Fibroblast of skin of scalp (primary cell): ENCODE data around the gene EMID1.
A peak's percentile ranks its signal among the peaks of the same experiment; 100 is the strongest.
"Not testable (repeated sequence)": the region's sequence is repeated elsewhere in the genome, so short reads cannot be mapped to it uniquely, and the experiment has no call there.

Experiments
- DNase-seq: peaks from one replicate; pipeline ENCODE4 v3.0.0-alpha.2; 2013

EMID1 gene

GRCh38 chr22:29211466-29211865, 5.8 kb downstream of the EMID1 start:
- no peak for DNase-seq

DNA sequence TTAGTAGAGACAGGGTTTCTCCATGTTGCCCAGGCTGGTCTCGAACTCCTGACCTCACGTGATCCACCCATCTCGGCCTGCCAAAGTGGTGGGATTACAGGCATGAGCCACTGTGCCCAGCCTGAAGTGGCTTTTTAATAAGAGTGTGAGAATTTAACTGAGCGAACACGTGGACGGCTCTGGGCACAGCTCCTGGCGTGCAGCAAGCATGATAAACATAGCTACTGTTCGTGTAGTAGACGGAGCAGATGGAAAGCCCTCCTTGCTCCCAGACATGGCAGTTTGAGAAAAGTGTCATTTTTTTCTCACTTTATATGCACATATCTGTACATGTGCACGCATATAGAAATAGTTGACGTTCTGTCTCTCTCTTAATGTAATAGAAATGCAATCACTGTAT, 7.0 kb downstream of the EMID1 start:
- DNase-seq: no peak

DNA sequence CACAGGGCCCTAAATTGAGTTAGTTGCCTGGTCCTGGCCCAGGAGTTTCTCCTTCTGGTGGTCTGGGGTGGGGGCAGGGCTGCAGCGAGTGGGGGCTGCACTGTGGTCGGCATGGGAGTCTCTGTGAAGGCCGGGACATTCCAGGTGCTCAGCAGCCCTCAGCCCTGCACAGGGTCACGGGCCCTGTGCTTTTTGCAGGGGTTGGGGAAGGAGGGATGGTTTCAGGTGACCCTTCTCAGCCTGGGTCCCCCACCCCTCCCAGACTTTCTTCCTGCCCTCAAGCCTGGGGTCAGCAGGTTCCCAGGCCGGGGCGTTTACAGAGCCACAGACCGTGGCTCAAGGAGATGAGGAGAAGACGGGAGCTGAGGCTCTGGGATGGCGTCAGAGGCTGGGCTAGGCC, 7.8 kb downstream of the EMID1 start:
- no peak for DNase-seq

DNA sequence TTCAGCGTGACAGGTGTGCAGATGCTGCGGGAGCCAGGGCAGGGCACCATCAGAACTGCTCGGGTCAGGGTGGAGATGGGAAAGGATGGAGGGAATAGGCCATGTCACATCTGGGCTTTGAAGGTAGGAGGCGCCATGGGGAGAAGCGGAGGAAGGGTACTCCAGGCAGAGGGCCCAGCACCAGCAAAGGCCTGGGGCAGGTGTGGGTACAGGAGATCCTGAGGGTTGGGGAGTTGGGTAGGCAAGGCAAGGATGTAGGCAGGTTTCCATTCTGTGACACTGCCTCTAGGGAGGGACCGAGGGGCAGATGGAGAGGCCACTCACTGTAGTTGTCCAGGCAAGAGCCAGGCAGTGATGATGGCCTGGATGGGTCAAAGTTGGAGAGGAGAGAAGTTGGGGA, 8.5 kb downstream of the EMID1 start:
- no peak for DNase-seq

- DNase-seq: no peak
Observed at GRCh38 chr22:29215012-29215860, 9.5 kb downstream of the EMID1 start.

DNA sequence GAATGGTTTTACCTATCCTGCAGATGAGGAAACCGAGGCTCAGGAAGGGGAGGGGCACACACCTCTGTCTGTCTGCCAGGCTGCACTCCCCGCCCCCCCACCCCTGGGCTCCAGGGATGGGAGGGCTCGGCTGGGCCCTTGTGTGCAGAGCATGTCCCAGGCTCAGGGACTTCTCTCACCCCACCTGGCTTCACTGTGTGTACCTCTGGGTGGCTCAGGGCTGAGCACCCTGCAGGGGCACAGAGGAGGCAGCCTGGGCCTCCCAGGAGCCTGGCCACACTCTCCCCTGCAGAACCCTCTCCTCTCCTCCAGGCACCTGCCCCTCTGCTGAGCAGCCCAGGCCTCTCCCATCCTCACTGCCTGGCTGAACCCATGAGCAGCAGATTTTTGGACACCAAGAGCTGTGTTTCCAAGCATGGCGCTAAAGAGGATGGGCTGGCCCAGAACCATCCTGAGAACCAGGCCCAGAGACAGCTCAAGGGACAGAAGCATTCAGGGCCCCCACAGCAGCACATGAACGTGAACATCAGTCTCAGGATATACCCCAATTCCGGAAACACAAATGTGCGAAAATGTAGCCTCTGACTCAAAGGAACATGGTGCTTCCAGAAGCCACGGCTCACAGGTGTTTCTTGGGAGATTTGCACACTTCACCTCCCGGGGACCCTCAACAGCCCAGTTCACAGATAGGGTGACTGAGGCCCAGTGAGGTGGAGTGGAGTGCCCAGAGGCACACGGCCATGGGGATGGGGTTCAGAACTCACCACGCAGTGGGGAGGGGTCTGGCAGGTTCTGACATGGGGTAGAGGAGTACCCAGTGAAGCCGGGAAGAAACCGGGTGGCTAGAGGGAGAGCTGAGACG, 10.5 kb downstream of the EMID1 start:
- no peak for DNase-seq

DNA sequence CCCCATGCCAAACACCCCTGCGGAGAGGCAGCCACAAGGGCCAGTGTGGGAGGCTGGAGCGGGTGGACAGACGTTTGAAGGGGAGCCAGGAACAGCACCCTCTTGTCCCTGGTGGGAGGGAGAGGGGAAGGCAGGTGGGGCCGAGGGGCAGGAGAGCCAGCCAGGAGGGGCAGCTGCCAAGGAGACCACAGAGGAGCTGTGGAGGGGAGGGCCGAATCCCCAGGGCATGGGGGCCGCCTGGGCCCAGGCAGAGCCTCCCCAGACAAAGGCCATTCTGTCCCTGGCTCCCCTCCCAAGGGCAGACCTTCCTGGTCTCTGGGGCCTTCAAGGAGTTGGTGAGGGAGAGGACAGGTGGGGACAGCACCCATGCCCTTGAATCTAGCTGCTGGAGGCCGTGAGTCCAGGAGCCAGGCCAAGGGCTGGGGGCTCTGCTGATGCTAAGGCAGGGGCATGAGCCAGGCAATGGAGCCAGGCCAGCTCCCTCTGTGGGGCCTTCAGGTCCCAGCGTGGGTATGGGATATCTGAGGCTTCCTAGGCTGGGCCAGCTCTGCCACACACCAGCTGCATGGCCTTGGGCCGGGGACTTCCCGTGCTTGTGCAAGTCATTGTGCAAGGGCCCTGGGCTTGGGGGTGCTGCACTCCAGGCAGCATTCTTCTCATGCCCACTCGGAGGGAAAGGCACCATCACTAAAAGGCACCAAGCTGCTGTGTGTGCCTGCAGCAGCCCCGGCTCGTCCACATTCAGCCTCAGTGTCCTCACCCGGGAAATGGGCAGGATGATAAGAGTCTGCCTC, 11.4 kb downstream of the EMID1 start:
- DNase-seq: no peak

DNA sequence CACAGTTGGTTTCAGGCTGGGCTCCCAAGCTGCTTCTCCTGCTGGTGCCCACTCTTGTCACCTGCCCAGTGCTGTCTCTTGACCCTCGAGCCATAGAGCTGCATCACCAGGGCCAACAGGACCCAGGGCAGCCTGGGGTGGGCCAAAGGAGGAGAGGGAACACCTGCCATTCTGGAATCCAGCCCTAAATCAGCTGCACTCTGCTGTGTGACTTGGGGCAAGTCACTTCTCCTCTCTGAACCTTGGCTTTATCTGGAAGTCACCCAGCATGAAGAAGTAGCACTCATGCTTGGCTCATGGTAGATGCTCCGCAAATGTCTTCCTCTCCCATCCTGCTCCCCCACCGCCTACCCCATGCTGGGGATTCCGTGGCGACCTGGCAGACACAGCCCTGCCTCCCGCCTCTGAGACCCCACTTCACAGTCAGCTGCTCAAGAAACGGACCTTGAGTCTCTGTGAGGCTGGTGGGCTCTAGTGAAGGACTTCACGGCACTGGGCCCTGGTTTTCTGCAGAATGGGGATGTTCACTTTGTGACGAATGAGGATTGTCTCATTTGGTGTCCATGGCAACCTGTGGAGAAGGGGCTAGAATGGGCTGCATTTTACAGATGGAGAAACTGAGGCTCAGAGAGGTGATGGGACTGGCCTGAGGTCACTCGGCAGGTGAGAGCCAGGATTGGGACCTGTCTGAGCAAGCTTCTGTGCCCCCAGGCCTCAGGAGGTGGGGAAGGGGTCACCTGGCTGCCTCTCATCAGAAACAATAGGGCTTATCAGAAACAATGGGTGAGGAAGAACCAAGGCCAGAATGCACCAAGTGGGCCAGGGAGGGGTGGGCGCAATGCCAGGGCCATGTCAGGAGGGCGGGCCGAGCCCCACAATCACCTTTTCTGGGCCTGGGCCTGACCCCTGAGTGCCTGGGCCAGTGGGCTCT, 12.4 kb downstream of the EMID1 start:
- DNase-seq: no peak

DNA sequence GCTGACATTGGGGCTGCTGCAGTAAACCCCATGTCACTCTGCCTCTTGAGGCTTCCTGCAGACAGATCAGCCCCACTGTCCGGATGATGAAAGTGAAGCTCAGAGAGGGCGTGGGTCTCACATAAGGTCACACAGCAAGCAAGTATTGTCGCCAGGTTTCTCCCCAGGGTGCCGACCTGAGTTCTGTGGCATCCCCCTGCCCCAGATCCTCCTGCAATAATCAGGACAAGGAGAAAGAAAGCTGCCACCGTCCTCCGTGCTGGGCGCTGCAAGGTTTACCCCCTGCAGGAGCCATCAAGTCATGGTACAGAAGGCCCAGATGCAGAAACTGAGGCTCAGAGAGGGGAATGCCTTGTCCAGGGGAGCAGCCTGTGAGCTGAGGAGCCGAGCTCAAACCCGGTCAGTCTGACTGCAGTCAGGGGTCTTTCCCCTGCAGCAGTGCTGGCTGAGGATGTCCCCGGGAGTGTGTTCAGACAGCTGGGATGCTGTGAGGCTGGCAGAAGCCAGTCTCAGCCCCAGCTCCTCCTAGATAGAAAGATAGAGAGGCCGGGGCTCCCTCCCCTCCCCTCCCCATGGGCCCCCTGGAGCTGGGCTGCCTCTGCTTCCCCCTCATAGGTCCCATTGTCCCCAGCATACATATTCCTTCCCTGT, 13.2 kb downstream of the EMID1 start:
- DNase-seq: no peak

DNA sequence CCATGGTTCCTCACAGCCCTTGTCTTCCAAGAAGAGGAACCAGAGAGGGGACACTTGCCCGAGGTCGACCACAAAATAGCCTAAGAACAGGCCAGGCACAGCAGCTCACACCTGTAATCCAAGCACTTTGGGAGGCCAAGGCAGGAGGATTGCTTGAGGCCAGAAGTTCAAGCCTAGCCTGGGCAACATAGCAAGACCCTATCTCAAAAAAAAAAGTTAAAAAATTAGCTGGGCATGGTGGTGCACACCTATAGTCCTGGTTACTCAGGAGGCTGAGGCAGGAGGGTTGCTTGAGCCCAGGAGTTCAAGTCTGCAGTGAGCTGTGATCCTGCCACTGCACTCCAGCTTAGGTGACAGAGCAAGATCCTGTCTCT, 13.7 kb downstream of the EMID1 start:
- not testable (repeated sequence) for DNase-seq

GRCh38 chr22:29219881-29220670, 14.4 kb downstream of the EMID1 start:
- DNase-seq: no peak

GRCh38 chr22:29224121-29224858, 18.6 kb downstream of the EMID1 start:
- DNase-seq: peak; percentile 78

DNA sequence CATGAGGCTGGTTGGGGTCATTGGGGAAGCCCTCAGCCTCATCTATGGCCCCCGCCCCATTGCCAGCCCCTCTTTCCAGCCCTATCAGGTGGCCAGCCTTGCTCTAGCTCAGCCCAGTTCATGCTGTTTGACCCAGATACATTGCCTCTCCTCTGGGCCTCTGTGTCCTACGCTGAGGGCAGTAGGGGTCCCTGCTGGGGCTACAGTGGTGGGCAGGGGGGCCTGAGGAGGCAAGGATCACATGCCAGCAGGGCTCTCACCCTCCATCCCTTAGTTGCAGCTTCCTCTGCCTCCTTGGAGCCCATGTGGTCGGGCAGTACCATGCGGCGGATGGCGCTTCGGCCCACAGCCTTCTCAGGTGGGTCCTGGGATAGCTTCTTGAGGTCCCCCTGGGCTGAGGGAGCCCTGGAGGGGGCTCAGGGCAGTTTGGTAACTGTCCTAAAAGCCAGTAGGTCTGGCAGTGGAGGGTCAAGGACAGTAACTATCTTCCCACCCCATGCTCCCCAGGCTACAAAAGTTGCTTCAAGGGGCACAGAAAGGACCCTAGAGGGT, 19.2 kb downstream of the EMID1 start:
- DNase-seq: no peak

GRCh38 chr22:29225422-29226090, 19.9 kb downstream of the EMID1 start:
- peak; percentile 27 for DNase-seq

DNA sequence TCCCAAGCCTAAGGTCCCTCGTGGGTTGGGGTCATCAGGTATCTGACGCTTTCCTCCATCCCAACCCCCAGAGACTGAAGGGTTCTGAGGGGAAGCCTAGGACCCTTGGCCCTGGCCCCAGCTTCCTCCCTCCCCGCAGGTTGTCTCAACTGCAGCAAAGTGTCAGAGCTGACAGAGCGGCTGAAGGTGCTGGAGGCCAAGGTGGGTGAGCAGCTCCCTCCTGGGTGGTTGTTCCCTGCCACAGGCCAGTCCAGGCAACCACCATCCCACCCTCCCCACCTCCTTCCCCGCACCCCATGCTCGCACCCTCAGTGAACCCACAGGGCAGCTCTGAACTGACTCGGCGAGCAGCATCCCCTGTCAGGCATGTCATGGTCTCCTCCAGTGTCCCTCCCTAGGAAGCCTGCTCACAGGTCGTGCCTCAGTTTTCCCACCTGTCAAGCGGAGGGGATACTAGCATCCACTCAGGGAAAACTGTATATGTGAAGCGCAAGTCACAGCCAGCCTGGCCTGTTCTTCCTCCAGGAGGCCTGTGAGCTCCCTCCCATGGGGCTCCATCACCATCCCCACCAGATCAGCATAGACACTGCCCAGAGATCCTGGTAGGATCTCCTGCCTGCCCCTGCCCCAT, 20.8 kb downstream of the EMID1 start:
- no peak for DNase-seq

GRCh38 chr22:29230972-29231875, 25.5 kb downstream of the EMID1 start:
- DNase-seq: no peak
